Effector memory CD4-positive, alpha-beta T cell (primary cell): ENCODE data around the gene KMO.

Source experiments
- DNase-seq, 3 donors: peaks; one replicate each; pipeline ENCODE4 v3.0.0-alpha.2; 2020
- H3K27ac ChIP-seq: 2 replicates; pipeline ENCODE4 v1.7.0; 2013; ENCODE audit warnings: mild to moderate bottlenecking, low read length, moderate library complexity; ENCODE audit not compliant: insufficient read depth, poor library complexity, severe bottlenecking
- H3K27me3 ChIP-seq: replicated peaks from 2 replicates; pipeline ENCODE4 v1.7.0; 2013; ENCODE audit warnings: mild to moderate bottlenecking, low read length; ENCODE audit not compliant: insufficient read depth, control insufficient read depth, poor library complexity, severe bottlenecking
- H3K36me3 ChIP-seq: 2 replicates; pipeline ENCODE4 v1.7.0; 2013; ENCODE audit warnings: mild to moderate bottlenecking, low read length, moderate library complexity; ENCODE audit not compliant: control insufficient read depth, insufficient read depth
- H3K4me1 ChIP-seq: 2 replicates; pipeline ENCODE4 v1.7.0; 2013; ENCODE audit warnings: low read length, mild to moderate bottlenecking; ENCODE audit not compliant: control insufficient read depth, insufficient read depth, poor library complexity, severe bottlenecking
- H3K4me3 ChIP-seq: 2 replicates; pipeline ENCODE4 v1.7.0; 2013; ENCODE audit warnings: low read length, low read depth, mild to moderate bottlenecking; ENCODE audit not compliant: insufficient read depth, poor library complexity, severe bottlenecking
- H3K9me3 ChIP-seq: 2 replicates; pipeline ENCODE4 v1.7.0; 2013; ENCODE audit warnings: mild to moderate bottlenecking, low read length, moderate library complexity; ENCODE audit not compliant: control insufficient read depth

The KMO gene

DNA sequence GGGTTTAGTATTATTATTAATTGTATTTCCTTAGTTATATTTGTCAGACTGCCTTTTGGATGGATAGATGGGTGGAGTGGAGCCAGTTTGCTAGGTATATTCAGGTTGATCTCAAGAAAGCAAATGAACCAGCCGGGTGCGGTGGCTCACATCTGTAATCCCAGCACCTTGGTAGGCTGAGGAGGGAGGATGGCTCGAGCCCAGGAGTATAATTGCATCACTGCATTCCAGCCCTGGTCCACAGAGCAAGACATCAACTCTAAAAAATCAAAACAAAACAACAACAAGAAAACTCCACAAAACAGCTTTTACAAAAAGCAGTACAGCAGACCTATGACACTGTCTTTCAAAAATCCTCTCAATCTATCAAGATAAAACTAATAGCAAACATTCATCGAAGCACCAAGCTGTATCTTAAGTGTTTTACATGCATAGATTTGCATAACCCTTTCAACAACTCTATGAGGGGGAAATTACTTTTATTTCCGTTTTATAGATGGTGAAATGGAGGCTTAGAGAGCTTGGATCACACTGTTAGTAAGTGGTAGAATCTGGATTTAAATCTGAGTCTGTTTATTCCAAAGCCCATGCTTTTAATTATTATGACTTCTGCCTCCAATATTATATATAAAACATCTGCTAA, 25.5 kb downstream of the KMO start:
- H3K4me3 ChIP-seq, result no peak overlapping the region
- H3K36me3 ChIP-seq, result no peaks in the 10 kb centered on the region
- no peaks in the 10 kb centered on the region for H3K4me1 ChIP-seq
- no peaks in the 10 kb centered on the region for H3K27me3 ChIP-seq
- no peak for DNase-seq
- no peak overlapping the region for H3K27ac ChIP-seq
- no peaks in the 10 kb centered on the region for H3K9me3 ChIP-seq

DNA sequence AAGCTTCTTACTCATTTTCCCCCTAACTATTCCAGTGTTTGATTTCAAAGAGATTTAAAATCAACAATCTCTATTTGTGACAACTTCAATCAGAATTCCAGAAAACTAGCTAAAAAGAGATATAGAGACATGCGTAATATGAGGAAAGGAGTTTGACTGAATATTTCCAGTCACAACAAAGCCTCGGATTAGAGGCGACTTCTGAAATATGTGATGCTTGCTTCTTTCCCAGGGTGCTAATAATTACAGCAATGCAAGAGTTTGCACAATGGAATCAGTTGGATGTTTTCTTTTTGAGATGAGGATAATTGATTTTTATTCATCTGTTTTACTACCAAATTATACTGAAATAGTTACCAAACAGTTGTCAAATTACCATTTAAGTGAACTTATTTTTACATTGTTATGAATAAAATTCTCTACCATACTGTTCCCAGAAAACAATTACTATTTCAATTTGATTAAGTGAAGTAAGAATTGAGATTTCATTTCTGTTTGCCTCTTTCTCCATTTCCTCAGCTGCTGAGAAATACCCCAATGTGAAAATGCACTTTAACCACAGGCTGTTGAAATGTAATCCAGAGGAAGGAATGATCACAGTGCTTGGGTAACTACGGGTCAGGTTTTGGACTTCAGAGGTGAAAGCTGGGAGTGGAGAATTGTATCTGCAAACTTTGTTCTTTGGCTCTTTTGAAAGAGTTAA, 28.1 kb downstream of the KMO start:
- Histone ChIP-seq H3K27ac (no peak overlapping the region), H3K9me3 (no peaks in the 10 kb centered on the region), H3K4me1 (no peaks in the 10 kb centered on the region), H3K4me3 (no peak overlapping the region), H3K36me3 (no peaks in the 10 kb centered on the region), H3K27me3 (no peaks in the 10 kb centered on the region)
- DNase-seq, result no peak

DNA sequence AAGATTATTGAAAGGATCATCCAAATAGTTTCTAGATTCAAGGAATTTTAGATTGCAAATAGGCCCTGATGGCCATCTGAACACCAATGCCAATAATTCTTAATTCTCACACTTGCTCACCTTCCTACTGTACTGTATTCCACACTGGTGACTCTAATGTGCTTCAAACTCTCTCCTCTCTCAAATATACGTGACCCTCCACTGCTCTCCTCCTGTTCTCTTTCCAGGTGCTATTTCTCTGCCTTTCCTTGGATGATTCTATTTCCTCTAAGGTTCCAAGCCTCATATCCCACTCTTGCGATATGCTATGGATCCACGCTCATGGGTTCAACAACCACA, 28.6 kb downstream of the KMO start:
- H3K27ac ChIP-seq, result no peak overlapping the region
- no peaks in the 10 kb centered on the region for H3K9me3 ChIP-seq
- H3K27me3 ChIP-seq, result no peaks in the 10 kb centered on the region
- no peaks in the 10 kb centered on the region for H3K4me1 ChIP-seq
- DNase-seq, result no peak
- H3K36me3 ChIP-seq, result no peaks in the 10 kb centered on the region
- H3K4me3 ChIP-seq, result no peak overlapping the region

DNA sequence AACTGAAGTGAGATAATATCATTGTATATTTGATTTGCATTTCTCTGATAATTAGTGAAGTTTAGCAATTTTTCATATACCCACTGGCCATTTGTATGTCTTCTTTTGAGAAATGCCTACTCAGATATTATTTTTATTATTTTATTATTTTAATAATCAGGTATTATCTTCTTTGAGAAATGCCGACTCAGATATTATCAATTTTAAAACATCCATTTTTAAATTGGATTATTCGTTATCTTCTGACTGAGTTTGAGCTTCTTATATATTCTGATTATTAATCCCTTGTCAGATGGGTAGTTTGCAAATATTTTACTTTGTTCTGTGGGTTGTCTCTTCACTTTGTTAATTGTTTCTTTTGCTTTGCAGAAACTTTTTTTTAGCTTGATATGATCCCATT, 37.7 kb downstream of the KMO start:
- DNase-seq, result no peak
- Histone ChIP-seq H3K4me1 (no peaks in the 10 kb centered on the region), H3K36me3 (no peaks in the 10 kb centered on the region), H3K4me3 (no peak overlapping the region), H3K9me3 (no peaks in the 10 kb centered on the region), H3K27me3 (no peaks in the 10 kb centered on the region), H3K27ac (no peak overlapping the region)

DNA sequence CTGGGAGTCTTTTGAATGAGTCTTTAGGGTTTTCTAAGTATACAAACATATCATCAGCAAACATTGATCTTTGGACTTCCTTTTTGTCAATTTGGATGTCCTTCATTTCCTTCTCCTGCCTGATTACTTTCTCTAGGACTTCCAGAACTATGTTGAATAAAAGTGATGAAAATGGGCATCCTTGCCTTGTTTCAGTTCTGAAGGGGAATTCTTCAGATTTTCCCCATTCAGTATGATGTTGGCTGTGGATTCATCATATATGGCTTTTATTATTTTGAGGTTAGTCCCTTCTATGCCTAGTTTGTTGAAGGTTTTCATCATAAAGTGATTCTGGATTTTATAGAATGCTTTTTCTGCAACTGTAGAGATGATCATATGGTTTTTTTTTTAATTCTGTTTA, 42.0 kb downstream of the KMO start:
- no peak overlapping the region for H3K4me3 ChIP-seq
- no peaks in the 10 kb centered on the region for H3K9me3 ChIP-seq
- DNase-seq, result no peak
- H3K4me1 ChIP-seq, result no peaks in the 10 kb centered on the region
- no peaks in the 10 kb centered on the region for H3K36me3 ChIP-seq
- H3K27me3 ChIP-seq, result no peaks in the 10 kb centered on the region
- no peak overlapping the region for H3K27ac ChIP-seq

DNA sequence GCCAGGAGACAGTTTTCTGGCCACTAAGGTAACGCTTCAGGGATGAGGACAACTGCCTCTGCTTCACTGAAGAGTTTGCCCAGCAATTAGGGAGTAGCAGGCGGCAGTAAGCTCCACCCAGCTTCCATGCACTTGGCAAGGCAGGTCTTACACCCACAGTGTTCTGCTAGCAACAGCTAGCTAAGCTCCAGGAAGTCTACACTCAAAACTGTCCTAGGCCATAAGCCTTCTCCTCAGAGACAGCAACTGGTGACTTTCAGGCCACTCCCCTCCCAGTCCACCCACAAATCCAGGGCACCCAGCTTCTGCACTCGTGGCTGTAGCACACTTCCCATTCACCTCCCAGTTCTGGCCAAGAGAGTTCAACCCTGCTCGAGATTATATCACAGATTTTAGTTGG, 47.3 kb downstream of the KMO start:
- no peaks in the 10 kb centered on the region for H3K36me3 ChIP-seq
- H3K9me3 ChIP-seq, result no peaks in the 10 kb centered on the region
- DNase-seq, result no peak

DNA sequence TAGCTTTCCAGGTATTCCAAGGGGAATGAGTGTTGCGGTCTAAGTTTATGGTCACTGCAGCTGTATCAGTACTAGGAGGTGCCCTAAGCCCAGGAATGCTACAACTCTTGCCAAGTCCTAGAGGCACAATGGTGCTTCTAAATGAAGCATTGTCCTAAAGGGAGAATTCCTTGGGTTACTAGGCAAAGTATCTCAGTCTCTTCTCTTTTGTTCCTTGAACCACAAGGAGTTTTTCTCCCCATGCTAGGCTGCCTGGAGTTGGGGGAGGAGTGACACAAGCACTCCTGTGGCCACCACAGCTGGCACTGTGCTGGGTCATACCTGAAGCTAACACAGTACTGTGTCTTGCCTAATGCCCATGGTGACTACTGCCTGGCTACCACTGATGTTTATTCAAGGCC, 50.7 kb downstream of the KMO start:
- H3K27me3 ChIP-seq, result no peaks in the 10 kb centered on the region
- H3K27ac ChIP-seq, result no peak overlapping the region
- no peaks in the 10 kb centered on the region for H3K4me1 ChIP-seq
- no peaks in the 10 kb centered on the region for H3K36me3 ChIP-seq
- H3K9me3 ChIP-seq, result no peaks in the 10 kb centered on the region
- no peak overlapping the region for H3K4me3 ChIP-seq
- no peak for DNase-seq

More for the DNA sequence above, 47.3 kb downstream of the KMO start:
- H3K4me3 ChIP-seq, result no peak overlapping the region
- no peaks in the 10 kb centered on the region for H3K4me1 ChIP-seq
- H3K27me3 ChIP-seq, result no peaks in the 10 kb centered on the region
- H3K27ac ChIP-seq, result no peak overlapping the region

DNA sequence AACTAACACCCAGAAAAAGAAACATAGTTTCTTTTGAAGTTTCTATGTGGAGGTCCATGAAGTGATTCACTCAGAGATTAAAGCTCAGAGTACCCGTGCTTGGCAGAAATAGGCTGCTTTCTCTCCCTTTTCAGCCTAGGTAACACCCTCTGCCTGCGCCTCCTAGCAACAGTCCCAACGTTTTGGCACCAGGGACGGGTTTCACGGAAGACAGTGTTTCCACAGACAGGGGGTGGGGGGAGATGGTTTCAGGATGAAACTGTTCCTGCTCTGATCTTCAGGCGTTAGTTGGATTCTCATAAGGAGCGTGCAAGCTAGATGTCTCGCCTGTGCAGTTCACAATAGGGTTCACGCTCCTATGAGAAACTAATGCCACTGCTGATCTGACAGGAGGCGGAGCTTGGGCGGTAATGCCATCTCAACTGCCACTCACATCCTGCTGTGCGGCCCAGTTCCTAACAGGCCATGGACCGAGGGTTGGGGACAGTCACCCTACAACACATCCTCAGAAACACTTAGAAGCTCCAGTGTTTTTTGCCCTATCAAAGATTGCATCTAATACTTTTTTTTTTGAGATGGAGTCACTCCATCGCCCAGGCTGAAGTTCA, 54.8 kb downstream of the KMO start:
- no peak for DNase-seq
- Histone ChIP-seq H3K27ac (no peak overlapping the region), H3K36me3 (no peaks in the 10 kb centered on the region), H3K27me3 (no peaks in the 10 kb centered on the region), H3K9me3 (no peaks in the 10 kb centered on the region), H3K4me1 (no peaks in the 10 kb centered on the region), H3K4me3 (no peak overlapping the region)

DNA sequence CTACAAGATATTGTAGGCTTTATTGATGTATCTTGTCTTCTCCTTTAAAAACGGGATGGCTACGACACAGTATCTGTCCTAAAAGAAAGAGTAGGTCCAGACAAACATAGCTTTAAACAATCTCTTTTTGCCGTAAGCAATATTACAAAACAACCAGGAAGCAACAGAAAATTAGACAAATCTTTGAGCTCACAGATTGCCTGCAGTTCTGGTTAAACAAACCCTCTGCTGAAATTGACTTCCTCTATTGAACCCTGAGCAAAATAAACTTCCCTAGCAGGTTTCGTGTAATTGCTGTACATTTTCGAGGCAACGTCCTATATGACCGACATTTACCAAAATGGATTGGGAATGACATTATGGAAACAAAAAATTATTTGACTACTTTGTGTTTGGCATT, 57.3 kb downstream of the KMO start:
- no peak for DNase-seq
- Histone ChIP-seq H3K27me3 (no peaks in the 10 kb centered on the region), H3K27ac (no peak overlapping the region), H3K36me3 (no peaks in the 10 kb centered on the region), H3K4me3 (no peak overlapping the region), H3K9me3 (no peaks in the 10 kb centered on the region), H3K4me1 (no peaks in the 10 kb centered on the region)

DNA sequence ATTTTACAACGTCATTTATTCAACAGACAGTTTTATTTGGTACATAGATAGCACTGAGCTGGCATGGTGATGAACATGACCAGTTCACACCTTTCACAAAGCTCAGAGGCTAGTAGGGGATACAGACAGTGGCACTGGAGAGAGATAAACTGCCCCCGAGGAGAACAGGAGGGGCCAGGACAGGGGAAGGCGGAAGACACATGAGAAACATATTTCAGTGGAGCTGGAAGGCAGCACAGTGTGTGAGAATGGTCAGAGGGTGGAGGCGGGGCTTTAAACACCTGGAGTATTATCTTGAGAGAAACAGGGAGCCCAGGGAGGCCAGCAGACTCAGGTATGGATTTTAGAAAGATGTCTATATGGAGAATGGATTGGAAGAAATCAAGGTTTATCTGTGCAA, 58.5 kb downstream of the KMO start:
- DNase-seq, result no peak
- H3K27me3 ChIP-seq, result no peaks in the 10 kb centered on the region
- H3K27ac ChIP-seq, result no peak overlapping the region
- no peaks in the 10 kb centered on the region for H3K36me3 ChIP-seq
- no peaks in the 10 kb centered on the region for H3K9me3 ChIP-seq
- no peak overlapping the region for H3K4me3 ChIP-seq
- no peaks in the 10 kb centered on the region for H3K4me1 ChIP-seq
